ENCODE measurements around the gene COL4A4.

Gene COL4A4

GRCh38 chr2:226983895-226984749 lies 179.9 kb downstream of the COL4A4 start:
- Histone ChIP-seq H3K9ac (no peak overlapping the region), H2AFZ (peak overlapping the region; percentile 53), H3K27ac (peak overlapping the region; percentile 77), H3K27me3 (ENCODE audit: control insufficient read depth, insufficient read depth, low read length) (no peaks in the 10 kb centered on the region), H3K36me3 (ENCODE audit: control insufficient read depth, insufficient read depth, low read length) (no peaks in the 10 kb centered on the region), H3K4me2 (ENCODE audit: low read length) (no peak overlapping the region), H3K79me2 (no peaks in the 10 kb centered on the region), H3K4me3 (ENCODE audit: low read depth, low read length) (no peak overlapping the region), H3K9me3 (ENCODE audit: control insufficient read depth, low read length) (no peaks in the 10 kb centered on the region), H3K4me1 (peaks cover 18% of the 10 kb centered on the region)
- TF ChIP-seq CTCF (IDR thresholded peaks at IDR 0.05), result no peak

- Histone ChIP-seq H3K4me1 (peaks cover 38% of the 10 kb centered on the region), H3K36me3 (ENCODE audit: control insufficient read depth, insufficient read depth, low read length) (no peaks in the 10 kb centered on the region), H3K27me3 (ENCODE audit: control insufficient read depth, insufficient read depth, low read length) (no peaks in the 10 kb centered on the region), H3K9ac (no peak overlapping the region), H2AFZ (no peak overlapping the region), H3K9me3 (ENCODE audit: control insufficient read depth, low read length) (no peaks in the 10 kb centered on the region), H3K4me2 (ENCODE audit: low read length) (no peak overlapping the region), H3K27ac (no peak overlapping the region), H3K79me2 (no peaks in the 10 kb centered on the region), H3K4me3 (ENCODE audit: low read depth, low read length) (no peak overlapping the region)
- TF ChIP-seq CTCF (IDR thresholded peaks at IDR 0.05), result no peak
Measured at GRCh38 chr2:226981791-226982326, 182.1 kb downstream of the COL4A4 start.

- Histone ChIP-seq H3K36me3 (ENCODE audit: control insufficient read depth, insufficient read depth, low read length) (no peaks in the 10 kb centered on the region), H3K4me1 (peaks cover 29% of the 10 kb centered on the region), H3K79me2 (no peaks in the 10 kb centered on the region), H3K9me3 (ENCODE audit: control insufficient read depth, low read length) (no peaks in the 10 kb centered on the region), H3K9ac (no peak overlapping the region), H3K27me3 (ENCODE audit: control insufficient read depth, insufficient read depth, low read length) (no peaks in the 10 kb centered on the region), H2AFZ (peak overlapping the region; percentile 26), H3K27ac (peak overlapping the region; percentile 76), H3K4me3 (ENCODE audit: low read depth, low read length) (no peak overlapping the region), H3K4me2 (ENCODE audit: low read length) (no peak overlapping the region)
- TF ChIP-seq CTCF (IDR thresholded peaks at IDR 0.05), result peak; percentile 35
Measured at GRCh38 chr2:226979004-226979403, 185.0 kb downstream of the COL4A4 start.

GRCh38 chr2:226978300-226978699 lies 185.7 kb downstream of the COL4A4 start:
- no peak for TF ChIP-seq CTCF (IDR thresholded peaks at IDR 0.05)
- Histone ChIP-seq H2AFZ (peak overlapping the region; percentile 26), H3K79me2 (no peaks in the 10 kb centered on the region), H3K9me3 (ENCODE audit: control insufficient read depth, low read length) (no peaks in the 10 kb centered on the region), H3K9ac (no peak overlapping the region), H3K36me3 (ENCODE audit: control insufficient read depth, insufficient read depth, low read length) (no peaks in the 10 kb centered on the region), H3K4me1 (peaks cover 27% of the 10 kb centered on the region), H3K4me2 (ENCODE audit: low read length) (peak overlapping the region; percentile 47), H3K4me3 (ENCODE audit: low read depth, low read length) (peak overlapping the region; percentile 6), H3K27ac (peak overlapping the region; percentile 76), H3K27me3 (ENCODE audit: control insufficient read depth, insufficient read depth, low read length) (no peaks in the 10 kb centered on the region)

Data from parathyroid adenoma (tissue), 2 donors.